Fibroblast of lung (primary cell): Measurements from ENCODE around the gene NEGR1.

Experiments used
- CTCF ChIP-seq, 2 donors: IDR thresholded peaks in 1 of 2; conservative IDR thresholded peaks in 1 of 2; 1 replicate in 1 of 2; 2 replicates in 1 of 2; pipeline ENCODE4 v1.5.1; 2011 to 2012; ENCODE audit warnings: low read length in 2 of 2, control low read depth in 1 of 2, inconsistent platforms in 1 of 2, low read depth in 1 of 2, mild to moderate bottlenecking in 1 of 2
- EZH2 ChIP-seq: IDR thresholded peaks from 2 replicates; pipeline ENCODE4 v1.5.1; 2012; ENCODE audit warnings: low read length, control low read depth, mild to moderate bottlenecking; ENCODE audit errors: missing control alignments

DNA sequence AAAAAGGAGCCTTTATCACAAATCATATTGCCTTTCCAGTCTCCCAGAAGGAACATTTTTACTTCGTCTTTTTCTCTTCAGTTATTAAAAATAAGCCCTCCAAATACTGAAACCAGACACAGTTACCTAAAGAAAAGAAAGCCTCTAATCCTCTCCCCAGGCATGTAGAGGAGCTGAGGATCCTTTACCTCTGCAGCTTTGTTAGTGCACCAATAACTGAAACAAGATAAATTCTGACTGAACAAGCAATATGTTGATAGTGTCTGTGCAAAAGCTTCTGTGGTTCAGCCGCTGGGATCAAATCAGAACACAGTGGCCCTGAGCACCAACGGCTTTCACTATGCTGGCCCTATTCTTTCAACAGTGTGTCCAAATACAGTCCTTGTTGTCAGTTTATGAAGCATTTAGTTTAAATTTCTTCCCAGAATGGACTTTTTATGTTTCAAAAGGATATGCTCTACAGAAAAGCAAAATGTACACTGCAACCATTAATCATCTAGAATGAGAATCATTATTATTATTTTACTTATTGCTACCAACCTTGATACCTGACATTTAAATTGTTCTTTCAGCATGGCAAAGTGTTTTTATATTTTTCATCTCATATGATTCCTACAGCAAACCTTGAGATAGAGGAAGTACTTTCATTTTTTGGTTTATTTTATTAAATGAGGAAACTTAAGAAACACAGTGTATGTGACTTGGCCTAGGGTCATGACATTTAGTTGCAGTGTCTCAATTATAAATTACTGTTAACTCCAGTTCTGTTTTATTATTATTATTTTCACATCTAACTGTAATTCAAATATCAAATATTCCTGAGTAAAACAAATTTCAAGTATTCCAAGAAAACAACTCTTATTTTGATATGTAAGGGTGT, 217.9 kb downstream of the NEGR1 start:
- TF ChIP-seq CTCF (conservative IDR thresholded peaks at IDR 0.05 in 1 of 2, IDR thresholded peaks at IDR 0.05 in 1 of 2; ENCODE audit: low read depth in 1 of 2, low read length in 2 of 2): no peak
- TF ChIP-seq EZH2: no peak
